ENCODE measurements around the gene CIRBP.

Gene CIRBP

GRCh38 chr19:1293782-1294604 lies 24.9 kb downstream of the CIRBP start:
- POLR2A ChIA-PET (ENCODE audit: low non-redundant PET) = no interaction called here
- H3K27ac ChIP-seq = no peak overlapping the region
- CTCF ChIA-PET = interaction anchor here (0.9 kb wide), 1 partner anchor 14 kb away, joined by 3 read pairs; no protein-coding TSS in a partner anchor
- DNase-seq (ENCODE audit: low spot score) = no peak
- no peak for TF ChIP-seq CTCF (conservative IDR thresholded peaks at IDR 0.05; ENCODE audit: low read depth)

GRCh38 chr19:1294688-1295087 lies 25.6 kb downstream of the CIRBP start:
- no peak for DNase-seq (ENCODE audit: low spot score)
- H3K27ac ChIP-seq = no peak overlapping the region
- POLR2A ChIA-PET (ENCODE audit: low non-redundant PET) = no interaction called here
- no peak for TF ChIP-seq CTCF (conservative IDR thresholded peaks at IDR 0.05; ENCODE audit: low read depth)
- CTCF ChIA-PET = interaction anchor here (0.9 kb wide), 1 partner anchor 15 kb away, joined by 3 read pairs; no protein-coding TSS in a partner anchor

- peak; percentile 81 for DNase-seq (ENCODE audit: low spot score)
- no peak overlapping the region for H3K27ac ChIP-seq
- ChIA-PET POLR2A (ENCODE audit: low non-redundant PET) (no interaction called here), CTCF (interaction anchor here (0.9 kb wide), 1 partner anchor 16 kb away, joined by 3 read pairs; no protein-coding TSS in a partner anchor)
- no peak for TF ChIP-seq CTCF (conservative IDR thresholded peaks at IDR 0.05; ENCODE audit: low read depth)
These were observed 26.3 kb downstream of the CIRBP start for GRCh38 chr19:1295169-1296012.

GRCh38 chr19:1296078-1296477 lies 26.9 kb downstream of the CIRBP start:
- ChIA-PET CTCF (interaction anchor here (0.7 kb wide), 1 partner anchor 9 kb away, joined by 3 read pairs; no protein-coding TSS in a partner anchor), POLR2A (ENCODE audit: low non-redundant PET) (no interaction called here)
- DNase-seq (ENCODE audit: low spot score) = no peak
- no peak for TF ChIP-seq CTCF (conservative IDR thresholded peaks at IDR 0.05; ENCODE audit: low read depth)
- H3K27ac ChIP-seq = no peak overlapping the region

- POLR2A ChIA-PET (ENCODE audit: low non-redundant PET) = no interaction called here
- DNase-seq (ENCODE audit: low spot score) = no peak
- CTCF ChIA-PET = interaction anchor here (0.7 kb wide), 1 partner anchor 8 kb away, joined by 3 read pairs; no protein-coding TSS in a partner anchor
- no peak overlapping the region for H3K27ac ChIP-seq
- TF ChIP-seq CTCF (conservative IDR thresholded peaks at IDR 0.05; ENCODE audit: low read depth) = no peak
These were observed 27.6 kb downstream of the CIRBP start for GRCh38 chr19:1296575-1297271.

- DNase-seq (ENCODE audit: low spot score) = no peak
- H3K27ac ChIP-seq = no peak overlapping the region
- CTCF ChIA-PET = no interaction called here
- POLR2A ChIA-PET (ENCODE audit: low non-redundant PET) = interaction anchor here (0.7 kb wide), 1 partner anchor 20 kb away, joined by 9 read pairs; no protein-coding TSS in a partner anchor
- TF ChIP-seq CTCF (conservative IDR thresholded peaks at IDR 0.05; ENCODE audit: low read depth) = no peak
These were observed 29.1 kb downstream of the CIRBP start for GRCh38 chr19:1298235-1298634.

All from RWPE1 (cell line).